ENCODE data around the gene NEO1.

- no peak for TF ChIP-seq CTCF (IDR thresholded peaks at IDR 0.05; ENCODE audit: insufficient read depth, low read depth, low read length)
- TF ChIP-seq EZH2 (IDR thresholded peaks at IDR 0.05; ENCODE audit: insufficient read depth, low read length): no peak
Measured at GRCh38 chr15:73258271-73259108, 206.2 kb downstream of the NEO1 start.
